NCI-H748 (cell line): ENCODE data around the gene KRT3.
A peak's percentile ranks its signal among the peaks of the same experiment; 100 is the strongest.

Experiments used
- DNase-seq: peaks from one replicate; lab custom pipeline; 2025; ENCODE audit not compliant: unreplicated experiment; lab: John Stamatoyannopoulos, UW

Gene KRT3

GRCh38 chr12:52795694-52796428 is at the start of gene KRT3:
Gene KRT3 (minus strand): TSS chr12:52796117. CDS start chr12:52796042, 75 bp downstream.
- no peak for DNase-seq

- DNase-seq = no peak
Measured at GRCh38 chr12:52844386-52844785, 48.5 kb upstream of the KRT3 start.

- no peak for DNase-seq
Measured at GRCh38 chr12:52839436-52840105, 43.7 kb upstream of the KRT3 start.

GRCh38 chr12:52838609-52839435 is 42.9 kb upstream of the KRT3 start:
- DNase-seq = peak; percentile 80

GRCh38 chr12:52837781-52838608 is 42.1 kb upstream of the KRT3 start:
- DNase-seq = no peak

- no peak for DNase-seq
Measured at GRCh38 chr12:52837413-52837741, 41.5 kb upstream of the KRT3 start.

- DNase-seq = no peak
Measured at GRCh38 chr12:52836491-52837412, 40.8 kb upstream of the KRT3 start.

GRCh38 chr12:52836042-52836466 is 40.1 kb upstream of the KRT3 start:
- DNase-seq = no peak

GRCh38 chr12:52835271-52836041 is 39.5 kb upstream of the KRT3 start:
- no peak for DNase-seq

- DNase-seq = no peak
Measured at GRCh38 chr12:52834727-52835001, 38.7 kb upstream of the KRT3 start.

GRCh38 chr12:52833922-52834726 is 38.2 kb upstream of the KRT3 start, which contains the start of gene KRT79:
Gene KRT79 (minus strand): TSS chr12:52834311. CDS start chr12:52834260, 51 bp downstream.
- no peak for DNase-seq

GRCh38 chr12:52832985-52833905 is 37.3 kb upstream of the KRT3 start:
- DNase-seq = no peak

- DNase-seq = no peak
Measured at GRCh38 chr12:52832451-52832850, 36.5 kb upstream of the KRT3 start.

GRCh38 chr12:52831251-52831650 is 35.3 kb upstream of the KRT3 start:
- DNase-seq = no peak

- no peak for DNase-seq
Measured at GRCh38 chr12:52829986-52830770, 34.3 kb upstream of the KRT3 start.

- DNase-seq = no peak
Measured at GRCh38 chr12:52828591-52829021, 32.7 kb upstream of the KRT3 start.

GRCh38 chr12:52828156-52828555 is 32.2 kb upstream of the KRT3 start:
- DNase-seq = no peak
